Activated T-cell treated with anti-CD3 and anti-CD28 coated beads, Interleukin-2, amount 50 U/mL, for 24 hours (primary cell): ENCODE results near the gene RALGPS1.

ENCODE experiments used
- DNase-seq: peaks from one replicate; pipeline ENCODE4 v3.0.0-alpha.2; 2020
- H3K27ac Mint-ChIP-seq: 2 replicates; pipeline ENCODE4 v1.8.0; 2020; ENCODE audit warnings: mild to moderate bottlenecking, mixed read lengths
- H3K27me3 Mint-ChIP-seq: 2 replicates; pipeline ENCODE4 v1.8.0; 2020; ENCODE audit warnings: mixed read lengths
- H3K36me3 Mint-ChIP-seq: 2 replicates; pipeline ENCODE4 v1.8.0; 2020; ENCODE audit warnings: low read depth, mixed read lengths
- H3K4me1 Mint-ChIP-seq: 2 replicates; pipeline ENCODE4 v1.8.0; 2020; ENCODE audit warnings: low read depth, mixed read lengths
- H3K4me3 Mint-ChIP-seq: 2 replicates; pipeline ENCODE4 v1.8.0; 2020; ENCODE audit warnings: mild to moderate bottlenecking, moderate library complexity, mixed read lengths
- H3K9me3 Mint-ChIP-seq: 2 replicates; pipeline ENCODE4 v1.8.0; 2020; ENCODE audit warnings: mixed read lengths

Gene RALGPS1

DNA sequence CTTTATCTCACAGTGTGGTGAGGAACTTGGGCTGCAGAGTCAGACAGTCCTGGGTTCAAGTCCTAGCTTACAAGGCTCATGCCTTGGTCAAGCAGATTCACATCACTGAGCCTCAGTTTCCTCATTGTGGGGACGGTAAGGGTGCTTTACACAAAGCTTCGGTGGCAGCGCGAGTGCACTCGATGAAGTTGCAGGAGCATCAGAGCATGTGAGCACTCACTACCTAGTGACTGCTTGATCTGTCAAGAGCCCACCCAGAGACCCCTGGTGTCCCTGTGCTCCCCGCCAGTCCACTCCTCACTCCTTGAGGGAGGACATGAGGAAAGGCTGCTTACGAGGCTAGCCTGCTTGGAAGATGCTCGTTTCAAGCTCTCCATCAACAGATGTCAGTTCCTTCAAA, 293.8 kb downstream of the RALGPS1 start:
- no peak for DNase-seq
- Mint-ChIP-seq H3K4me1 (peaks cover 2% of the 10 kb centered on the region), H3K27ac (no peak overlapping the region), H3K27me3 (no peaks in the 10 kb centered on the region), H3K36me3 (no peaks in the 10 kb centered on the region), H3K4me3 (no peak overlapping the region), H3K9me3 (no peaks in the 10 kb centered on the region)

DNA sequence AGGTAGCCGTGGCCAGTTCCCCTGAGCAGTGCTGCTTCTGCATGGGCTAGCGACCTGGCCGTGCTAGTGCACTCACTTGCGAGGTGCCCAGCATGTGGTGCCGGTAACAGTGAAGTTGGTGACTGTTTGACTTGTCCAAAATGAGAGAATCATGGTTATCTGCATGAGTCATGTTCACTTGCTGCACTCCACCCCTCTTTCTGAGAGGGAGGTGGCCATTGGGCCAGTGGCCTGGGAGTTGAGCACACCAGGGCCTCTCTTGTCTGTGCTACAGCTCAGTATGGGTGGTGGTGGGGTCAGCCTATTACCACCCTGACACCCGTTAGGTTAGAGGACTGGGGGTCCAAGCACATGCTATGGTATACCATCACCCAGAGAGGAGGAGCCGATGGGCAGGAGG, 294.6 kb downstream of the RALGPS1 start:
- H3K4me3 Mint-ChIP-seq = no peak overlapping the region
- no peaks in the 10 kb centered on the region for H3K9me3 Mint-ChIP-seq
- H3K36me3 Mint-ChIP-seq = no peaks in the 10 kb centered on the region
- no peaks in the 10 kb centered on the region for H3K27me3 Mint-ChIP-seq
- H3K27ac Mint-ChIP-seq = no peak overlapping the region
- DNase-seq = peak; percentile 15
- no peaks in the 10 kb centered on the region for H3K4me1 Mint-ChIP-seq

DNA sequence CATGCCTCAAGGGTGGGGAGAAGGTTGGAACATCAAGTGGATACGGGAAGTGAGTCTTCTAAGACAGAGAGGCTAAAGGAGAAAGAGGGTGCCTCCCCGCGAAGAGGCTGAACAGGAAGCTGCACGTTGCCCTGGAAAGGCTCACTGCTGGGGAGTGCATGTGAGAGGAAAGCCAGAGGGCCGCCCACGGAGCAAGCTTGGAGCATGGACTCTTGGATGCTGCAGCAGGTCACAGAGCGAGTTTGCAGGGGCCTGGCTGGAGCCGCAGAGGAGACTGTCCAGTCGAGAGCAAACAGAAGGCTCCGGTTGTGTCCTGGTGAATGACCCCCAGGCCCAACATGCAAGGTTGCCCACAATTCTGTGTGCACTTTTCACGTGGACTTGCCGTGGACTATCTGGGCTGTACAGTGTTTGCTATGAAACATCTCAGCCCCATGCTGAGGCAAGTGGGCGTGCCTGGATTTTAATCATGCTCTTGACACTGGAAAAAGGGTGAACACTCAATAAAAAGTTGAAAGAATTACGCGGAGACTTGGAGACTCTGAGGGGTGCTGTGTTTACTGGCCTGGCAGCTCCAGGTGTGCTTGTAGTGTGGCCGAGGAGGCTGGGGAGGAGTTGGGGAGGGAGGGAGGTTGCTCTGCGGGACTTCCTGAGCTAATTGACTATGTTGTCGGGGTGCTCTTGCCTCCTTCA, 295.5 kb downstream of the RALGPS1 start:
- Mint-ChIP-seq H3K4me1 (peaks cover 2% of the 10 kb centered on the region), H3K27ac (no peak overlapping the region), H3K36me3 (no peaks in the 10 kb centered on the region), H3K9me3 (no peaks in the 10 kb centered on the region), H3K4me3 (no peak overlapping the region), H3K27me3 (no peaks in the 10 kb centered on the region)
- DNase-seq = no peak

DNA sequence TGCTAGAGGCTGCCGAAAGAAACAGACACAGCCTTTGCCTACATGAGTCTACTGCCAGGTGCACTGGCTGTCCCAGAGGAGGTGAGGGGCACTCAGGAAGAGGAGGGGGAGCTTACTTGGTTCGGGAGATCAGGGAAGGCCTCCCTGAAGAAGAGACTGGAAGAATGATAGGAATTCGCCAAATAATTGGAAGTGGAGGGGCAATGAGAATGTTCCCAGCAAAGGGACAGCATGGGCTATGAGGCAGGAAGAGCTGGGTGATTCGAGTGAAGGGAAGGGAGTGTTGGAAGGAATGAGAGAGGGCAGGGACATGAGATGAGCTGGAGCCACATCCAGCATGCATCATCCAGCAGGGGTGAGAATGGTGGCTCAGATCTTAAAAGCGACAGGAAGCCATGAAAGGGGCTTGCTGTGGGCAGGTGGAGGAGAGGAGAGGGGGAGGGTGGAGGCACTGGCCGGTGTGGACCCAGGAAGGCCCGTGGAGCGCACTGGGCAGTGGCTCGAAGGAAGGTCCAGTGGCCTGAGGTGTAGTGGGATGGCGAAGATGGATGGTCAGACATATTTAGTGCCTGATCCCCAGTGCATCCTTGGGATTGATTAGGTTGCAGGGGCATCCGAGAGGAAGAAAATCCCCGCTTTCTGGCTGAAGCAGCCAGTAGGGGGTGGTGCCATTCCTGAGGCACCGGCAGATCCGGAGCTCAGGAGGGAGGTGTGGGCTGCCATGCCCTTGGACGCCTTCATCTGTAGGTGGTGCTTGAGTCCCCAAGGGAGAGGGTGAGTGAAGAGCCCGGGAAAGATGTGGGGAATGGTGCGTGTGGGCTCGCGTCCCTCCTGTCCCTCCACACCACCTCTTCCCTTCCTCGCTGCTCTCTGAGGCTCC, 296.5 kb downstream of the RALGPS1 start:
- peak; percentile 14 for DNase-seq

DNA sequence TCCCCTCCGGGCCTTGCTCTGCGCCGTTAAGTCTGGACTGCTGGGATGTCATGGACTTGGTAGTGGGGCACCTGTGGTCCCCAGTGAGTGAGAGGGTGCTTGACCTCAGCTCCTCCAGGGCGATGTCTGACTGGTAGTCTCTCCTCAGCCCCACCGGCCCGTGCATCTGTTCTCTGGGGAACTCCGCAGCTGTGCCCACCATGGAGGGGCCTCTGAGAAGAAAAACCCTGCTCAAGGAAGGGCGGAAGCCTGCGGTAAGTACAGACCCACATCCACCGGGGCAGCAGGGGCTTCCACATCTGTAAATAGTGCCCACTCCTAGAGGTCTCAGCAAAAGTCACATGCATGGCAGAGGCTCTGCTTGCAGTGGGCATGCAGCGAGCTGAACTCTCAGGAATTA, 297.4 kb downstream of the RALGPS1 start:
- DNase-seq = no peak
- no peak overlapping the region for H3K27ac Mint-ChIP-seq
- no peaks in the 10 kb centered on the region for H3K9me3 Mint-ChIP-seq
- H3K36me3 Mint-ChIP-seq = no peaks in the 10 kb centered on the region
- H3K27me3 Mint-ChIP-seq = no peaks in the 10 kb centered on the region
- H3K4me1 Mint-ChIP-seq = peaks cover 2% of the 10 kb centered on the region
- H3K4me3 Mint-ChIP-seq = no peak overlapping the region

More for the DNA sequence above, 296.5 kb downstream of the RALGPS1 start:
- Mint-ChIP-seq H3K27ac (no peak overlapping the region), H3K36me3 (no peaks in the 10 kb centered on the region), H3K4me1 (peaks cover 2% of the 10 kb centered on the region), H3K4me3 (no peak overlapping the region), H3K27me3 (no peaks in the 10 kb centered on the region), H3K9me3 (no peaks in the 10 kb centered on the region)

DNA sequence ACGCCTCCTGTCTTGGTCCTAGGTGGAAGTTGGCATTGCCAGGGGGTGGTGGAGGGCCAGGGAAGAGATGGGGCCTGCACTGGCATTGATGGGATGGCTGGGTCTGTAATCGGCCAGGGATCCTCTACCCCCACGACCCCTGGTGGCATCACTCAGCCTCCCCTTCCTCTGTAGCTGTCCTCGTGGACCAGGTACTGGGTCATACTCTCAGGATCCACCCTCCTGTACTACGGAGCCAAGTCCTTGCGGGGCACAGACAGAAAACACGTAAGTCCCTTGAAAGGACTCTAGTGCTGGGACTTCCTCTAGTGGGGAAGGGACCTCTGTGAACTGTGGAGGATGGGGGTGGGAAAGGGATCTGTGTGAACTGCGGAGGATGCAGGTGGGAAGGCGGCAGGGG, 297.9 kb downstream of the RALGPS1 start:
- Mint-ChIP-seq H3K4me3 (no peak overlapping the region), H3K36me3 (no peaks in the 10 kb centered on the region), H3K27me3 (no peaks in the 10 kb centered on the region), H3K4me1 (peaks cover 2% of the 10 kb centered on the region), H3K27ac (no peak overlapping the region), H3K9me3 (no peaks in the 10 kb centered on the region)
- no peak for DNase-seq

DNA sequence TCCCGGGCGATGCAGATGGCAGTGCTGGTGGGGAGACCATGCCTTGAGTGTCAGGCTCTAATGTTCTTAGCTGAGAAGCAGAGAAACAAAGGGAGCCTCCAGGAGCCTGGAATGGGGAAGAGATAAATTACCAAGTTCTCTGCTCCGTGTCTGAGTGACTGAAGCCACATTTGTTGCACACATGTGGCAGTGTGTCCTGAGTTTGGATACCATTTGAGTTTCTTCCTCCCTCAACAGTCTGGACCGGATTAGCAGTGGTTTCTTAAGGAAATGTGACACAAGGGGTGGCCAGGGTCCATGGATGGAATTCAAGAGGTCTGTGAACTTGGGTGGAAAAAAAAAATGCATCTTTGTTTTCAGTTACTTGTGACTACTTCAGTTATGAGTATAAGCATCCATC, 299.3 kb downstream of the RALGPS1 start:
- DNase-seq = no peak
- H3K4me1 Mint-ChIP-seq = peaks cover 2% of the 10 kb centered on the region
- H3K27ac Mint-ChIP-seq = no peak overlapping the region
- no peak overlapping the region for H3K4me3 Mint-ChIP-seq
- no peaks in the 10 kb centered on the region for H3K36me3 Mint-ChIP-seq
- H3K9me3 Mint-ChIP-seq = no peaks in the 10 kb centered on the region
- no peaks in the 10 kb centered on the region for H3K27me3 Mint-ChIP-seq

DNA sequence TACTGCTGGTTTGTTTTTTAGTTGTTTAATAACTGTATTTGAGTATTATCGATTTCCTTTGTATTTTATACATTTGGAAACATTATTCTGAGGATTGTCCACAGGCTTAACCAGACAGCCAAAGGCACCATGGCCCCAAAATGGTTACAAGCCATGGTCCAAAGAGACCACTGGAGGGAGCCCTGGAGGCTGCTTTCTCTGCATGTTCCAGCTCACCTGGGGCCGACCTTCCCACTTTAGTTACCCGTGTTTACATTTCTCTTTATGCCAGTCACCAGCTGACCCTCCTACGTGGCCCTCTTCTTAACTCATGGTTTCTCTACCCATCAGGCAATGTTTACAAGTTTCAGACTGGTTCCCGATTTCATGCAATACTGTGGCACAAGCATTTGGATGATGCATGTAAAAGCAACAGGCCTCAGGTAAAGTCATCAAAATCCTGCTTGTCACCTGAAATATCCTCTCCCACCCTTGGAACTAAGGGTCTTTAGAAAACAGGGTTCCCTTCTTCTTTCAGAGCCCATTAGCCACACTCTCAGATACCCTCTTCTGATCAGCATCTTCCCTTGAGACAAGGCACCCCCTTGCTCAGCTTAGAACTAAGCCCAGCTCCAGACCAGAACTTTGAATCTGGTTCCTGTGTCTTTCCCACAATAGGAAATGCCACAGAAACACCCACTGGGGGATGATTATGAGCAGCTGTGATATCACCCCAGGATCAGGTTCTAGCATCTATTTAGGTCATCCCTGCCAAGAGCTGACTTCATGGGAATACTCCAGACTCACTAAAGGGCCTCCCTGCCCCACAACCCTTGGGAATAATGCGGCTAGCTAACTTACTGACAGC, 300.1 kb downstream of the RALGPS1 start:
- Mint-ChIP-seq H3K27ac (no peak overlapping the region), H3K9me3 (no peaks in the 10 kb centered on the region), H3K36me3 (no peaks in the 10 kb centered on the region), H3K4me1 (peaks cover 2% of the 10 kb centered on the region), H3K4me3 (no peak overlapping the region), H3K27me3 (no peaks in the 10 kb centered on the region)
- DNase-seq = peak; percentile 68

DNA sequence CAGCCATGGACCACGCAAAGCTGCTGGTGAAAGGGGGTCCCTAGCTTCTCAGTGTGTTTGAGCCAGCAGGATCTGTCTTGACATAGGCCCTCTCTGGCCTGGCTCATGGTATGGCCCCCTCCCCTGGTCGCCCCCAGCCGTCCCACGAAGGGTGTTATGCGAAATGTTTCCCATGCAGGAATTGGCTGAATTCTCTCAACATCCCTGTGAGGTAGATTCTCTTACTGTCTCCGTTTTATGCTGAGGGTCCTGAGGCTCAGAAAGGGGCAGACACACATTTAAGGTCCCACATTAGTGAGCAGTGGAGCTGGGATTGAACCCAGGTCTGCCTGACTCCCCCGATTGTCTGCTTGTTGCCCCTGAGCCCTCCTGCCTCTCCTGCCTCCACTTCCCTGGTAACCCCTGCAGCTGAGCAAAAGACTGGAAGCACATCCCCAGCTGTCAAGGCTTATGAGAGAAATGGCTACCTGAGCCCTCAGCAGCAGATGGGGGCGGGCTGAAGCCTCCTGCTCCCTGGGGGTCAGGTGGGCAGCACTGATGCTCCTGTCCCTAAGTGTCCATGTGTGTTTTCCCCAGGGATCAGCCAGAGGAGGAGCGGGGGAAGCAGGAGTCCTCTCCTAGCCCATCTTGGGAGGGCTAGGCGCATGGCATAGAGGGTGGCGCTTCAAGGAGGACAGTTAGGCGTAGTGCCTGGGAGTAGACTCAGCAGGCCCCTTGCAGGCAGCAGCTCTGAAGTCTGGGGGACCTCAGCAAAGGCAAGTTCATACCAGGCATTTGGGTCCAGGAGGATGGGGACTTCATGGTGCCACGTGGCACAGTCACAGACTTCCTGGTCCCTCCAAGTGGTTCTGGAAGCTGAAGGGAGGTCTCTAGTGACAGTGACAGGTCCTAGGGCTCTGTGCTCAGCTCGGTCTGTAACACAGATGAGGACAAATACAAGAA, 301.0 kb downstream of the RALGPS1 start:
- H3K4me1 Mint-ChIP-seq = peaks cover 4% of the 10 kb centered on the region
- H3K27me3 Mint-ChIP-seq = no peaks in the 10 kb centered on the region
- H3K9me3 Mint-ChIP-seq = no peaks in the 10 kb centered on the region
- no peaks in the 10 kb centered on the region for H3K36me3 Mint-ChIP-seq
- no peak for DNase-seq
- no peak overlapping the region for H3K27ac Mint-ChIP-seq
- no peak overlapping the region for H3K4me3 Mint-ChIP-seq

DNA sequence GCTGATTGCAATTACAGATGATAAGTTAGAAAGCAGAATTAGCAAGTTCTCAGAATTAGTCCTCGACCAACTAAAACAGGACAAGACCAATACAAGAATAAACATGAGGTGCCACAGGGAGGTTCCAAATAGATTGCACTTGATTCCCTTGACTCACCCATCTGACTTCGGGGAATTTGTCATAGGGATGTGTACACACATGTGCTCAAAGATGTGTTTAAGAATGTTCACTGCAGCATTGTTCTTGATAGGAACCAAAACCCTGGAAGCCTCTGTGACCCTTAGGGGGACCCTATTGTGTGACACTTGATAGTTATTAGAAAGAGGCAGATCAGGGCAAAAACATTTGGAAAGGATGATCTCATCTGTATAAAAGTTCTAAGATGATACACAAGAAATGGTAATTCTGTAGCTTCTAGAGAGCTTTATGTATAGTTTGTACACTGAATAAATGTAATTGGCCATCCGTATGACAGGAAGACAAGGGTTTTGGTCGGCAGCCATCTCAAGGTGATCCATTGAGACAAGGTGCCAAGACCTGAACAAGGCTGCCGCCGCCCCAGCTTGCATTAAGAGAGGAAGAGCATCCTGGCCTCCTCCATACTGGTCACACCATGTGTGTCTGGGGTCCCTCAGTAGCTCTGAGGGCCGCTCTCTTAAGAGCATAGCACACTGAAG, 301.8 kb downstream of the RALGPS1 start:
- no peak overlapping the region for H3K4me3 Mint-ChIP-seq
- no peaks in the 10 kb centered on the region for H3K27me3 Mint-ChIP-seq
- no peak for DNase-seq
- no peaks in the 10 kb centered on the region for H3K9me3 Mint-ChIP-seq
- H3K4me1 Mint-ChIP-seq = peaks cover 4% of the 10 kb centered on the region
- H3K36me3 Mint-ChIP-seq = no peaks in the 10 kb centered on the region
- no peak overlapping the region for H3K27ac Mint-ChIP-seq

DNA sequence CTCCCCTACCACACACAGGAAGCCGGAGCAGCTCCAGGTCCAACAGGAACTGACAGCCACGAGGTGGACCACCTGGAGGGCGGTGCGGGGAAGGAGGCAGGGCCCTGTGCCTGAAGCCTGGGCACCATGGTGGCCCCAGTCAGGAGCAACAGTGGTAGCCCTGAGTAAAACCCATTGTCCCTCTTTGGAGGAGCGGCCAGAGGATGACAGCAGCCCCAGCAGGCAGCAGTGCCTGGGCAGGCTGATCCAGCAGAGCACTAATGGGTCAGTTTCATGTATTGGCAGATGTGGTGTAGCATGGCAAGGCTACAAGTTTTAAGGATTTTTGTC, 302.3 kb downstream of the RALGPS1 start:
- Mint-ChIP-seq H3K4me3 (no peak overlapping the region), H3K27me3 (no peaks in the 10 kb centered on the region), H3K27ac (no peak overlapping the region), H3K9me3 (no peaks in the 10 kb centered on the region), H3K4me1 (peaks cover 4% of the 10 kb centered on the region), H3K36me3 (no peaks in the 10 kb centered on the region)
- DNase-seq = no peak

DNA sequence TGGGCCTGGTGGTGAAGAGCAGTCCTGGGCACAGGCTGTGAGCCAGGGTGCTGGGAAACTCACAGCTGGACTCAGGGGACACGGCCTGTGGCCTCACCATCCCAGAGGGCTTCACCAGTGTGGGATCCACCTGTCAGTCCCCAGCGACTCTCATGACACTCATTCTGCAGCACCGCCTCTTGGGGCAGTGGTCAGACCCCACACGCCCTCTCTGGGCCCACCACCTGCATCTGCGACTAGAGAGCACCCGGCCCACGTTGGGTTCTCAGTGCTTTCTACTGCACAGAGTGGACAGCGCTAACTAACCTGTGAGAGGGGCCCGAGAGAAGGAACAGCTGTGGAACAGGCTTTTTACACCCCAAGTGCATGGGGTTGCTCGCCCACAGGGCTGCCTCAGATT, 304.2 kb downstream of the RALGPS1 start:
- DNase-seq = no peak
- H3K4me1 Mint-ChIP-seq = peaks cover 14% of the 10 kb centered on the region
- no peak overlapping the region for H3K4me3 Mint-ChIP-seq
- H3K27me3 Mint-ChIP-seq = peaks cover 4% of the 10 kb centered on the region
- no peak overlapping the region for H3K27ac Mint-ChIP-seq
- H3K9me3 Mint-ChIP-seq = no peaks in the 10 kb centered on the region
- no peaks in the 10 kb centered on the region for H3K36me3 Mint-ChIP-seq

DNA sequence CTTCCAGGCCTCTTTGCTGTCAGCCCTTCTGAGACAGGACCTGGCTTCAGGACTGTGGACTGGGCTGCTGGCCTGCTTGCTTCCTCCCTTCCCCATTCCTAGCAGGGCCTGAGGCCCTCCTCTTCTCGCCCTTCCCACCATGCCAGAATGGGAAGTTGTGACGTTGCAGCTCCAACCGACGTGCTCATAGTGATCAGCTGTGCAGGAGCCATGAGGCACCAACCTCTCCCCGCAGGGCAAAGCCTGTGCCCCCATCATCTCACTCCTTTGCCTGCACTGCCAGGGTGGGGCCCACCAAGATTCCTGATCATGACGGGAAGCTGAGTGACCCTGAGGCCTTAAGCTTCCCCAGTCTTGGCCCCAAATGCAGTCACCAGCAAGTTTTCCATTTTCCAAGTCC, 304.9 kb downstream of the RALGPS1 start:
- H3K36me3 Mint-ChIP-seq = no peaks in the 10 kb centered on the region
- DNase-seq = no peak
- H3K4me1 Mint-ChIP-seq = peaks cover 19% of the 10 kb centered on the region
- H3K9me3 Mint-ChIP-seq = no peaks in the 10 kb centered on the region
- peaks cover 9% of the 10 kb centered on the region for H3K27me3 Mint-ChIP-seq
- no peak overlapping the region for H3K27ac Mint-ChIP-seq
- H3K4me3 Mint-ChIP-seq = no peak overlapping the region
